SIG-M5 treated with dmso at 0.1 percent for 504 hours (cell line): ENCODE data around the gene CDHR5.
"Not testable (repeated sequence)": the region's sequence is repeated elsewhere in the genome, so short reads cannot be mapped to it uniquely, and the experiment has no call there.

Experiments
- DNase-seq: peaks from one replicate; lab custom pipeline; 2025; ENCODE audit not compliant: unreplicated experiment; lab: John Stamatoyannopoulos, UW

Gene CDHR5, protein sequence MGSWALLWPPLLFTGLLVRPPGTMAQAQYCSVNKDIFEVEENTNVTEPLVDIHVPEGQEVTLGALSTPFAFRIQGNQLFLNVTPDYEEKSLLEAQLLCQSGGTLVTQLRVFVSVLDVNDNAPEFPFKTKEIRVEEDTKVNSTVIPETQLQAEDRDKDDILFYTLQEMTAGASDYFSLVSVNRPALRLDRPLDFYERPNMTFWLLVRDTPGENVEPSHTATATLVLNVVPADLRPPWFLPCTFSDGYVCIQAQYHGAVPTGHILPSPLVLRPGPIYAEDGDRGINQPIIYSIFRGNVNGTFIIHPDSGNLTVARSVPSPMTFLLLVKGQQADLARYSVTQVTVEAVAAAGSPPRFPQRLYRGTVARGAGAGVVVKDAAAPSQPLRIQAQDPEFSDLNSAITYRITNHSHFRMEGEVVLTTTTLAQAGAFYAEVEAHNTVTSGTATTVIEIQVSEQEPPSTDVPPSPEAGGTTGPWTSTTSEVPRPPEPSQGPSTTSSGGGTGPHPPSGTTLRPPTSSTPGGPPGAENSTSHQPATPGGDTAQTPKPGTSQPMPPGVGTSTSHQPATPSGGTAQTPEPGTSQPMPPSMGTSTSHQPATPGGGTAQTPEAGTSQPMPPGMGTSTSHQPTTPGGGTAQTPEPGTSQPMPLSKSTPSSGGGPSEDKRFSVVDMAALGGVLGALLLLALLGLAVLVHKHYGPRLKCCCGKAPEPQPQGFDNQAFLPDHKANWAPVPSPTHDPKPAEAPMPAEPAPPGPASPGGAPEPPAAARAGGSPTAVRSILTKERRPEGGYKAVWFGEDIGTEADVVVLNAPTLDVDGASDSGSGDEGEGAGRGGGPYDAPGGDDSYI

DNA sequence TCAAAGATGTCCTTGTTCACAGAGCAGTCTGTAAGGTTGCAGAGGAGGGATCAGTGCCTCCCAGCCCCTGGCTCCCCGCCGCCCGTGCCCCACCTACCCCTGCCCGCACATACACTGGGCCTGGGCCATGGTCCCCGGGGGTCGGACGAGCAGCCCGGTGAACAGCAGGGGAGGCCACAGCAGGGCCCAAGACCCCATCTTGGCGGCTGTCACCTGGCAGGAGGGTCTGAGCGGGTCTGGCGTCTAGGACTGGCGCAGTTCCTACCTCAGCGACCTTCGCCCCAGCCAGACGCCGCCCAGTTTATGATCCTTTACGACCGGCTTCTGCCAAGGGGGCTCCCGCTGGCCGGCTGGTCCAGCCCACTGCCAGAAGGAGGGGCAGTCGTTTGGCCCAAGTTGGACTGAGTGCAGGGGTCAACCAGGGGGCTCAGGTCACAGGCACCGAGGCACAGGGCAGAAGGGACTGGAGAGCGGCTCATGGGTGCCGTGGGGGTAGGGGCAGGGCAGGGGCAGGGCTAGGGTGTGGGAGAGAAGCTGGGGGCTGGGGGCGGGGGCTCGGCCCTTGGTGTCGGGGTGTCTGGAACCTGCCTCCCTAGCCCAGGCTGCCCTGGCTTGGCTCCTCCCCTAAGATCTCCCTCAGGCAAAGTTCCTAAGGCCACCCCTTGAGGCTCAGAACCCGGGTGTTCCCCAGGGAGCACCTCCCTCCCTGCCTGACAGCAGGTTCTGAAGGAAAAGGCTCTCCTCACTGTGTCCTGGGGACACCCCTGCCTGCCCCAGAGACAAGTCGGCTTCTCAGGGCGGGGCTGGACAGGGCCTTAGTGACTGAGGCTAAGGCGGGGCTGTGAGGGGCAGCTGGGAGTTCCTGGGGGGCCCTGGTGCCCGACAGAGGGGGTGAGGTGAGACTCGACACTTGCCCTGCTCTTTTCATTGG lies at the start of gene CDHR5:
Gene CDHR5, minus strand, starts transcription at position 251 of the 931 bp plus-strand sequence. Its CDS starts 53 bp downstream, at position 198.
- DNase-seq: no peak

DNA sequence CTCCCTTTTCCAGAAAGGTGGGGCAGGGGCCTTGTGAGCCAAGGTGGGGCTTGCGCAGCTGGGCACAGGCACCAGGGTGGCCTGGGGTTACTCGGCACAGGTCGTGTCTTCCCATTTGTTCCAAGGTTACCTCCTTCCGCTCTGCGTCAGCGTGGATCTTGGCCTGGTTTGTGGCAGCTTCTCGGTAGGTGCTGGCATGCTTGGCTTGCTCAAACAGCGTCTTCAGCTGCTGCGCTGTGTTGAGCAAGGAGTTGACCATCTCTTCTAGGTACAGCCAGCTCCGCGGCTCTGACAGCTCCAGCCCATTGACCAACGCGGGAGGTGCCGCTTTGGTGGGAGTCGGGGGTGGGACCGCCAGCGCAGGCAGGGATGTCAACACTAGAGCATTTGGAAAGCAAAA lies 49.7 kb upstream of the CDHR5 start:
- DNase-seq: no peak

DNA sequence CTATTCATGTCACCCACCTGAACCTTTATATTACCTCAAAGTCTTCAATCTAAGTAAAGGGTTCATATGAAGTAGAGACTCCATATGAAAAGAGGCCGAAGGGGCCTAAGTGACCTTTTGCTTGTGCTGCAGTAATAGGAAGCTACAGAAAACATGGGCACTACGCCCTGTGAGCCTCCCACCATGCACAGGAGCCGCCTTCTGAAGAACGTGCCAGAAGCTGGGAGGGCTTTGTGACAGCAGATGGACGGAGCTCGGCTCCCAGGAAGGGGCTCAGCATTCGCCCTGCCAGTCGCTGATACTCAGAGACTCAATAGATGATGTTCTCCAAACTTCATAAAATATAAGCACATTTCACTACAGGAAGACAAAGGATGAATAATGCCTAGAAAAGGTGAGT lies 49.1 kb upstream of the CDHR5 start:
- DNase-seq: no peak

DNA sequence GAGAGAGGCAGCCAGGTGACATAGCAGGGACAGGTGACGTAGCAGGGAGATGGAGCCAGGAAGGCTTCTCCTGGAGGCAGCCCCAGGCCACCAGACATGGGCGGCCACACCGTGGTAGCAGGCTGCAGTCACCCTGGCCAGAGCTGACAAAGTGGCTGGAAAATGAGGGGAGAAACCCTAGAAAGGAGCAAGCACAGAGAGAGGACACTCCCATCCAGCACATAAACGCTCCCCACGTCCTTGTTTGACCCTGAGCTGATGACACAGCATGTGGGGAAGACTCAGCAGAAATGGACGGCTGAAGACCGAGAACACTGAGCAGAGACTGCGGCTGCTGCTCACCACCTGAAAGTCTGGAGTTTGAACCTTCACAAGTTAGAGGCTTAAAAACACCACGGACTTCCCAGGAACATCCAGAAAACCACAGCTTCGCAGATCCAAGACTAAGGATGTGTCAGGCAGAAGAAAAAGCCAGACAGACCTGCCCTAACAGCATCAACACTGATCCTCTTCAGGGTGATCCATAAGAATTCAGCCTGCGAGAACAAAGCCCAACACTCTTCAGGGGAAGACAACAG lies 41.0 kb upstream of the CDHR5 start:
- DNase-seq: no peak

DNA sequence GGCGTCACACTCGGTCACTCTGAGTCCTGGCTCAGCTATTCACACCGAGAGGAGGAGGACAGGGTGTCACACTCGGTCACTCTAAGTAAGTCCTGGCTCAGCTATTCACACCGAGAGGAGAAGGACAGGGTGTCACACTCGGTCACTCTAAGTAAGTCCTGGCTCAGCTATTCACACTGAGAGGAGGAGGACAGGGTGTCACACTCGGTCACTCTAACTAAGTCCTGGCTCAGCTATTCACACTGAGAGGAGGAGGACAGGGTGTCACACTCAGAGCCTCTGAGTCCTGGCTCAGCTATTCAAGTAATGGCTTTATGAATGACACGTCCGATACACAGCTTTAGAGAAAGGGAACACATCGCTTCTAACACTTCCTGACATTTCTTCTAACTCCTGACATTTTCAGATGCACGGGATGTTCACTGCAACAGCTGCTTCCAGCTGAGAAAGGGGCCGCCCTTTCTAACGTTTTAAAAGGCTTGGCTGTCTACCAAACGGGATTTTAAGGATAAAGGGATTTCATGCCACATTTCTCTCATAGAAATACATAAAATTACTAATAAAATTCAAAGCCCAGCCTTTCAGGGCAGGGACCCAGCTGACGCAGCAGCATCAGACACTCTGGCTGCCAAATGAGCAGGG lies 40.4 kb upstream of the CDHR5 start:
- DNase-seq: no peak

DNA sequence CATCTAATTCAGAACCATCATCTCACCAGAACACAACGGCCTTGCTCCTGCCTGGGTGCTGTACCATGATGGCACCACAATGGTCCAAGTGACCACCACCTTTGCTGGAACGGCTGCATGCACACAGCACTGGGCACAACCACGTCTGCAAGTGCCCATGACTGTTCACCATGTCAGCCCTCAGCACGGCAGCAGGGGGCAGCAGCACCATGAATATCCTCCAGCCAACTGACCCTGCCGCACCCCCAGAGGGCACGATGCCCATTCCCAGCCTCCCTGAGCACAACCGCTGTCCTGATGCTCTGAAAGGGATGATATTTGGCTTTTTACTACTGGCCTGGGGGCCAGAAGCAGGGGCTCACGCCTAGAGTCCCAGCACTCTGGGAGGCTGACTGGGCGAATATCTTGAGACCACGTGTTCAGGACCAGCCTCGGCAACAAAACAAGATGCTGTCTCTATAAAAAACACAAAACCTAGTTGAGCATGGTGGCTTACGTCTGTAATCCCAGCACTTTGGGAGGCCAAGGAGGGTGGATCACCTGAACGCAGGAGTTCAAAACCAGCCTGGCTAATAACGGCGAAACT lies 38.0 kb upstream of the CDHR5 start:
- no peak for DNase-seq

DNA sequence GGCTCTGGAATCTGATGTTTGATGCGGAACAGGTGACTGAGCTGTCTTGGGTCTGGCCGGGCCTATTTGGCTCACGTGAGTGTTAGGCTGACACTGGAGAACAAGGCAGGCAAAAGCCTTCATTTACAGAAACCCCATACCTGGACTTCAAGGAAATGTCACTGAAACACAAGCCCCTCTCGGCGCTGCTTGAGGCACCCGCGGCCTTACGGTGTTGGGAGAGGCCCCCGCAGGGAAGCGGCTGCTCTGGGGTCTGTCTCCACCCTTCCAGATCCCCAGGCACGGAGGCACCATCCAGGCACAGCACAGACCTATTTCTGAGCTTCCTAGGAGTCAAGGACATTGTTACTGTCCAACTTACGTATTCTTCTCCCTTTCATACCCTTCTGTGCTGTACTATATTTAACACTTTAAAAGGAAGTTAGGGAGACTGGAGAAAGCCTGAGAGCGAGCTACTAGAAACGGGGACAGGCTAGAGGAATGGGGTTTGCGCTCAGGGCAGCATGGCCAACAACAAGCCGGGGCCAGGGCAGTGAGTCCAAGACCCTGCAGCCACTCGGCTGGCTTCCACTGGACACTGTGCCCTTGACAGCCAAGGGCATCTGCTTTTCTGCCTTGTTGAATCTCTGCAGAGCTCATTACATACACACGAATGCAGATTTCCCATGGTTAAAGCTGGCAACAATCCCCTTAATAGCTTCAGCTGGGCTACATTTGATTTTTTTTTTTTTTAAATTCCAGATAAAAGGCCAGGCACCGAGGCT lies 36.1 kb upstream of the CDHR5 start:
- DNase-seq: no peak

DNA sequence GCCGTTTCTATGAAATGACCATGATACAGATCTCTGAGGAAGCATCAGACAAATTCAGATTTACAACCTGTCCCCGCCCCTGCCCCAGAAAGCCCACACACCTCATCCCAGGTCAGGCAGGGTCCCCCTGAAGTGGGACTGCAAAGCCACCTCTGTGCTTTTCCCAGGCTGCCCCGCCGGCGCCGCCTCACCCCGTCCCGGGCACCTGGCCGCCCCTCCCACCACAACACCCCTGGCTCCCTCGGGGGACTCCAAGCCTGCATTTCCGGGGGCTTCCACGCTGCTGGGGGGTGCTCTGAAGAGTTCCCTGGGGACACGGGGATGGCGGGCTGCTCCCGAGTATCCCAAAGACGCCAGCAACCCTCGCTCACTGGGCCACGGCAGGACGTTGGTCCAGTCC lies 35.5 kb upstream of the CDHR5 start:
- no peak for DNase-seq

DNA sequence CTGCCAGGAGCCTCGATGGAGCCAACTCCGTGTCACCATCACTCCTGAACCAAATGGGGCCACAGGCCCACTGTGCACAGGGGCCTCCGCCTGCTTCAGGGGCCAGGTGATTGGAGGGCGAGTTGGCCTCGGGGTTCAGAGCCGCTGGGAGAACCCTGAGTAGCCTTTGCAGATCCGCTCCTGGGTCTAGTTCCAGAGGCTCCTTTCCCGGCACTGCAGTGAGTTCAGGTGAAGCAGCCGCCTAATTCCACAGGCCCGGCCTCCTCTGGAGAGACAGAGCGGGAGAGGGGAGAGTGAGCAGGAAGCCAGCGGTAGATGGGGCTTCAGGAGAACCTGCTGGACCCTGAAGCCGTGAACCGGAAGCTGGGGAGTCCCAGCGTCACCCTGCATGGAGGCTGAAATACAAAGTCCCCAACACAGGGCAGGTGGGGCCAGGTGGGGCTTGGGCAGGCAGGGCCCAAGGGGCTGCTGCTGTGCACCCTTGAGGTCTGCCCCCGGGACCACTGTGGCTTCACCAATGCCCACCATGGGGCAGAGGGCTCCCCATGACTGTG lies 34.9 kb upstream of the CDHR5 start:
- no peak for DNase-seq

DNA sequence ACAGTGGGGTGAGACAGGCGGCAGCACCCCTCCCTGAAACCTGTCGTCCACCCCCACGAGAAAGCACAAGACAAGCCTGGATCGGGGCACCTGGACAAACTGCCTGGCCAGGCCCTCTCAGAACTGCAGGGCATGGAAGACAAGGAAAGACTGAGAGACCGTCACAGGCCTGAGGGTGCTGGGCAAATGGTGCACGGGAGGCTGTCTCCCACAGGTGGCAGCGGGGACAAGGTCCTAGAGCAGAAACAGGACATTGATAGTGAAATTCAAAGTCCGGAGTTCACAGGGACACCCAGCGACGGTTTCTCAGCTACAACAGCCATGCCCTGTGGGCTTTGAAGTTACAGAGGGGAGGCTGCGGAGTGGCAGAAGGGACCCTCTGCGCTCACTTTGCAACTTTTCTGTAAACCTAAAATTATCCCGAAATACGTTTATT lies 33.0 kb upstream of the CDHR5 start:
- no peak for DNase-seq

DNA sequence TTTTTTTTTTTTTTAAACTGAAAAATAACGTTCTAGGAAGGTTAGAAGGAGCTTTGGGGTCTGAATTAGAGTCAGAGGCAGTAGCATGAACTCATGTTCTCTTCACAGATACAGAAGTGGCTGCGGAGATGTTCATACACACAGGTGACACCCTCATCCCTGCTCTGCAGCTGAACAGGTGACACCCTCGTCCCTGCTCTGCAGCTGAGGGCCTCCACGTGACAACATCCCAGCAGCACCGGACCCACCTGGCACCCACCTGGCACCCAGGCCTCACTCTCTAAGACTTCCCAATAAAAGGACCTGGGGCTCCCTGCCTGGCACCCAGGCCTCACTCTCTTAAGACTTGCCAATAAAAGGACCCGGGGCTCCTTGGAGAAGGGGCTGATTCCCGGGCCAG lies 32.1 kb upstream of the CDHR5 start:
- DNase-seq: no peak

DNA sequence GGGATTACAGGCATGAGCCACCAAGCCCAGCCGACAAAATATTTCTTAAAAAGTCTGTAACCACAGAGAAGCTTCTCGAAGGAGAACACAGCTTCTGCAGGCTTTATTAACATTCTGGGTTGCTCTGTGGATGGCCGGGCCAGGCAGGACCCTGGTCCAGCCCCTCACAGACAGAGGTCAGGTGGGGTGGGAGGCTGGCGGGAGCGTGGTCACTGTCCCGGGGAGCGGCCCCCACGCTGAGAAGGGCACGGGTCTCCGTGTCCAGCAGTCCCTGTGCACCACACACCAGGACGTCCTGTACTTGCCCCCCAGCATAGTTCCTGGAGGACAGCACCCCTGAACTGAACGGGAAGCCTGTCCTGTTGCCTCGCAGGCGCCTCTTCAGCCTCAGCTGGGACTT lies 31.7 kb upstream of the CDHR5 start:
- no peak for DNase-seq

DNA sequence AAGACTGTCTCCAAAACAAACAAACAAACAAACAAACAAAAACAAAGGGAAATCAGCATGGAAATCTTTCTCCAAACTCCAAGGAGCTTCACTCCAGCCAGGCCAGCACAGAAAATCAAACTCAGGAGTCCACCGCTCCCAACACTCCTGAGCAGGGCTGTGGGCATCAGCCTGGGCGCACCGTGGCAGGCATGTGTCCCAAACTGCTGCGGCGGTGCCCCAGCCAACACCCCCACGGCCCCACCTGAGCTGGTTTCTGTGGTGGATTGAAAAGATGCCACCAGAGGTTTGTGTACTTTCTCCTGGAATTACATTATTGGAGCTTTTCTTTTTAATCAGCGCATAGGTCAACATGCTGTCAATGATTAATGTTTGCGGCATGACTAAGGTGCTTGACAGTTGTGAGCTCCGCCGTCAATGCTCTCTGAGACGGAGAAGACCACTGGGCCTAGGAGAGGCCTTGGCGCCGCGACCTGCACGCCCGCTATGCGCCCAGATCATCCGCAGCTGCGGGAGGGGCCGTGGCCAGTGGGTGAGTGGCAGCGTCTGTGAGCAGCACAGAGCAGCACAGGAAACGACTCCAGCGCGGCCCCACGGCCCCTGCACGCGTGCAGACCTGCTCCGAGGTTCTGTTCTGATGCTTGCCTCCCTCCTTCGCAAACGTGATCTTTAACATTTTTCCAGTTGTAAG lies 30.4 kb upstream of the CDHR5 start:
- DNase-seq: no peak

DNA sequence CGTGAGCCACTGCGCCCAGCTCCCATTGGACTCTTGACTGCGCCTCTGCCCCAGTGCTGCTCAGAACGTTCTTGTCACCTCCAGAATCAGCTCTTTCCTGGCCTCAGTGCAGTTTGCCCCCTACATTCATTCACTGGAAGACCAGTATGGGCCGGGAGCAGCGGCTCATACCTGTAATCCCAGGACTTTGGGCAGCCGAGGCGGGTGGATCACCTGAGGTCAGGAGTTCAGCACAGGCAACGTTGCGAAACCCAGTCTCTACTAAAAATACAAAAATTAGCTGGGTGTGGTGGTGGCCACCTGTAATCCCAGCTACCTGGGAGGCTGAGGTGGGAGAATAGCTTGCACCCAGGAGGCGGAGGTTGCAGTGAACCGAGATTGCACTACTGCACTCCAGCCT lies 29.7 kb upstream of the CDHR5 start:
- DNase-seq: not testable (repeated sequence)

DNA sequence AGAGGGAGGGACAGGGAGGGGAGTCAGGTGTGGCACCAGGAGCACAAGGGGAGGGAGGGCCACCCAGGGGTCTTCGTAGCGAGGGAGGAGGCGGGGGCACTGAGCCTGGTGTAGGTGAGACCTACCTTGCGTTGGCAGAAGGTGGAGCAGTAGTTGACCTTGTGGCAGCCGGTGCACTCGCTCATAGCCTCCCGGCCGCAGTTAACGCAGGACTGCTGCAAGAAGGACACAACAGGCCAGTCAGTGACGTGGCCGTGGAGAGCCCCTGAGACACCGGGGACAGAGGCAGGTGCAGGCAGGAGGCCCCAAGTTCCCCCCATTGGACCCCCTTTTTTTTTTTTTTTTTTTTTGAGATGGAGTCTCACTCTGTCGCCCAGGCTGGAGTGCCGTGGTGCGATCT lies 29.1 kb upstream of the CDHR5 start:
- no peak for DNase-seq

DNA sequence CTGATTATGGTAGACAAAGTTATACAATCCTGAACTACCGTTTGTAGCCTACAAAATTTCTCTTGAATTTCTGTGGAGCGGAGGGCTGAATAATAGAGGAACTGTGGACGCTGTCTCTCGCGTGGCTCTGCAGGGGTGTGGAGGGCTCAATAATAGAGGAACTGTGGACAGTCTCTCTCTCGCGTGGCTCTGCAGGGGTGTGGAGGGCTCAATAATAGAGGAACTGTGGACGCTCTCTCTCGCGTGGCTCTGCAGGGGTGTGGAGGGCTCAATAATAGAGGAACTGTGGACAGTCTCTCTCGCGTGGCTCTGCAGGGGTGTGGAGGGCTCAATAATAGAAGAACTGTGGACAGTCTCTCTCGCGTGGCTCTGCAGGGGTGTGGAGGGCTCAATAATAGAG lies 28.4 kb upstream of the CDHR5 start:
- not testable (repeated sequence) for DNase-seq

DNA sequence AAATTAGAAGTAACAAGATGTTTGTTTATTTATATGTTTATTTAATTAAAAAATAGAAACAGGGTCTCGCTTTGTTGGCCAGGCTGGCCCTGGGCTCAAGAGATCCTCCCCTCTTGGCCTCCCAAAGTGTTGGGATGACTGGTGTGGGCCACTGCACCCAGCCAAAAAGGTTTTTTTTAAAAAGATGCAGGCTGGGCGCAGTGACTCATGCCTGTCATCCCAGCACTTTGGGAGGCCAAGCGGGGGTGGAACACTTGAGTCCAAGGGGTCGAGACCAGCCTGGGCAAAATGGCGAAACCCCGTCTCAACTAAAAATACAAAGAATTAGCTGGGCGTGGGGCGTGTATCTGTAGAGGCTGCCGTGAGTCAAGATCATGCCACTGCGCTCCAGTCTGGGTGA lies 25.7 kb upstream of the CDHR5 start:
- DNase-seq: no peak

DNA sequence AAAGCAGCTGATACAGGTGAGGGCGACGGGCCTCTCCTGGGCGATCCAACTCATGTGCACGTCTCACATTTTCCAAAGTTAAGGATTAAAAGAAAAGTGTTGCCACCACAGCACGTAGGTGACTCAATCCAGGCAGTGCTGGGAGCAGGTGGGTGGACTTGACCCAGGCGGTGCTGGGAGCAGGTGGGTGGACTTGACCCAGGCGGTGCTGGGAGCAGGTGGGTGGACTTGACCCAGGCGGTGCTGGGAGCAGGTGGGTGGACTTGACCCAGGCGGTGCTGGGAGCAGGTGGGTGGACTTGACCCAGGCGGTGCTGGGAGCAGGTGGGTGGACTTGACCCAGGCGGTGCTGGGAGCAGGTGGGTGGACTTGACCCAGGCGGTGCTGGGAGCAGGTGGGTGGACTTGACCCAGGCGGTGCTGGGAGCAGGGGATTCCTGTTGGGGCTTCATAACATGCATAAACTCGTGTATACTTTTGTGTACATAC lies 23.0 kb upstream of the CDHR5 start:
- DNase-seq: not testable (repeated sequence)
